Trophoblast cell (in vitro differentiated cells and primary cell): ENCODE results near the gene LRP1B.
A peak's percentile ranks its signal among the peaks of the same experiment; 100 is the strongest.

ENCODE experiments used
- DNase-seq, 2 donors: peaks; one replicate each; pipeline ENCODE4 v3.0.0-alpha.2; 2016
- H2AFZ ChIP-seq: 2 replicates; pipeline ENCODE4 v1.6.1; 2013; ENCODE audit warnings: low read length, moderate library complexity, mild to moderate bottlenecking; ENCODE audit not compliant: insufficient read depth, poor library complexity
- H2AK5ac ChIP-seq: 2 replicates; pipeline ENCODE4 v1.6.1; 2013; ENCODE audit warnings: mild to moderate bottlenecking, low read length
- H2BK120ac ChIP-seq: 2 replicates; pipeline ENCODE4 v1.6.1; 2013; ENCODE audit warnings: low read length, mild to moderate bottlenecking, moderate library complexity; ENCODE audit not compliant: insufficient read depth, poor library complexity
- H2BK12ac ChIP-seq: 2 replicates; pipeline ENCODE4 v1.6.1; 2013; ENCODE audit warnings: mild to moderate bottlenecking, low read length, moderate library complexity
- H2BK5ac ChIP-seq: 2 replicates; pipeline ENCODE4 v1.6.1; 2013; ENCODE audit warnings: low read length, low read depth, moderate library complexity, mild to moderate bottlenecking; ENCODE audit not compliant: poor library complexity
- H3K14ac ChIP-seq: 2 replicates; pipeline ENCODE4 v1.6.1; 2013; ENCODE audit warnings: mild to moderate bottlenecking, low read length
- H3K18ac ChIP-seq: 2 replicates; pipeline ENCODE4 v1.6.1; 2013; ENCODE audit warnings: mild to moderate bottlenecking, low read length
- H3K23ac ChIP-seq: 2 replicates; pipeline ENCODE4 v1.6.1; 2013; ENCODE audit warnings: low read length
- H3K27ac ChIP-seq: 2 replicates; pipeline ENCODE4 v1.5.1; 2013; ENCODE audit warnings: low read depth, mild to moderate bottlenecking, inconsistent platforms, low read length, moderate library complexity
- H3K27me3 ChIP-seq: 2 replicates; pipeline ENCODE4 v1.6.1; 2013; ENCODE audit warnings: inconsistent platforms, mild to moderate bottlenecking, low read length, moderate library complexity; ENCODE audit not compliant: insufficient read depth
- H3K36me3 ChIP-seq, 2 experiments: 1 replicate in 1 of 2; 2 replicates in 1 of 2; pipeline ENCODE4 v1.6.1; 2013; ENCODE audit warnings: low read length in 2 of 2, mild to moderate bottlenecking in 2 of 2, moderate library complexity in 1 of 2; ENCODE audit not compliant: insufficient read depth in 2 of 2, control insufficient read depth in 1 of 2
- H3K4ac ChIP-seq: 2 replicates; pipeline ENCODE4 v1.6.1; 2013; ENCODE audit warnings: low read depth, mild to moderate bottlenecking, low read length, moderate library complexity
- H3K4me1 ChIP-seq, 2 experiments: 1 replicate in 1 of 2; 2 replicates in 1 of 2; pipeline ENCODE4 v1.6.1; 2013; ENCODE audit warnings: low read length in 2 of 2, mild to moderate bottlenecking in 2 of 2, moderate library complexity in 1 of 2; ENCODE audit not compliant: insufficient read depth in 2 of 2, control insufficient read depth in 1 of 2
- H3K4me2 ChIP-seq: 2 replicates; pipeline ENCODE4 v1.6.1; 2013; ENCODE audit warnings: inconsistent platforms, mild to moderate bottlenecking, low read length, moderate library complexity
- H3K4me3 ChIP-seq: 2 replicates; pipeline ENCODE4 v1.5.1; 2013; ENCODE audit warnings: mild to moderate bottlenecking, low read depth, low read length, inconsistent platforms
- H3K79me1 ChIP-seq: one replicate; pipeline ENCODE4 v1.6.1; 2013; ENCODE audit warnings: low read length
- H3K79me2 ChIP-seq: 2 replicates; pipeline ENCODE4 v1.6.1; 2013; ENCODE audit warnings: low read length, mild to moderate bottlenecking; ENCODE audit not compliant: control insufficient read depth, insufficient read depth, poor library complexity
- H3K9ac ChIP-seq: 2 replicates; pipeline ENCODE4 v1.6.1; 2013; ENCODE audit warnings: mild to moderate bottlenecking, low read length
- H3K9me3 ChIP-seq: 2 replicates; pipeline ENCODE4 v1.6.1; 2013; ENCODE audit warnings: low read depth, mild to moderate bottlenecking, control low read depth, inconsistent platforms, low read length; ENCODE audit not compliant: insufficient read depth
- H4K12ac ChIP-seq: 2 replicates; pipeline ENCODE4 v1.6.1; 2013; ENCODE audit warnings: low read depth, mild to moderate bottlenecking, low read length, moderate library complexity
- H4K8ac ChIP-seq: 2 replicates; pipeline ENCODE4 v1.6.1; 2013; ENCODE audit warnings: low read depth, mild to moderate bottlenecking, low read length, moderate library complexity
- H4K91ac ChIP-seq: one replicate; pipeline ENCODE4 v1.6.1; 2013; ENCODE audit warnings: low read depth, mild to moderate bottlenecking, low read length, moderate library complexity
- WGBS: extraction: QIAGEN DNeasy Blood & Tissue Kit; methylation state at CpG from one replicate; pipeline ENCODE4 v1.1.7; 2013; ENCODE audit warnings: missing lambda C conversion rate; ENCODE audit not compliant: insufficient read length, insufficient coverage; ENCODE audit errors: extremely low coverage; 5-methylcytosine and 5-hydroxymethylcytosine counted together

Gene LRP1B

GRCh38 chr2:141654311-141654710 is 476.5 kb downstream of the LRP1B start:
- Histone ChIP-seq H3K79me2 (no peaks in the 10 kb centered on the region), H3K9me3 (no peaks in the 10 kb centered on the region), H3K14ac (no peak overlapping the region), H3K27ac (no peak overlapping the region), H4K91ac (no peak overlapping the region), H4K12ac (no peak overlapping the region), H3K79me1 (no peaks in the 10 kb centered on the region), H3K23ac (no peak overlapping the region), H4K8ac (no peak overlapping the region), H3K4me1 (no peaks in the 10 kb centered on the region), H3K36me3 (no peaks in the 10 kb centered on the region), H3K4ac (no peak overlapping the region), H2BK5ac (no peak overlapping the region), H2AFZ (no peak overlapping the region), H3K9ac (no peak overlapping the region), H3K4me3 (no peak overlapping the region), H2BK120ac (no peak overlapping the region), H2BK12ac (no peak overlapping the region), H3K27me3 (no peaks in the 10 kb centered on the region), H3K4me2 (no peak overlapping the region), H3K18ac (no peak overlapping the region), H2AK5ac (no peak overlapping the region)
- no CpG with 5 or more reads among the region's 1 CpG for WGBS
- DNase-seq: no peak

DNA sequence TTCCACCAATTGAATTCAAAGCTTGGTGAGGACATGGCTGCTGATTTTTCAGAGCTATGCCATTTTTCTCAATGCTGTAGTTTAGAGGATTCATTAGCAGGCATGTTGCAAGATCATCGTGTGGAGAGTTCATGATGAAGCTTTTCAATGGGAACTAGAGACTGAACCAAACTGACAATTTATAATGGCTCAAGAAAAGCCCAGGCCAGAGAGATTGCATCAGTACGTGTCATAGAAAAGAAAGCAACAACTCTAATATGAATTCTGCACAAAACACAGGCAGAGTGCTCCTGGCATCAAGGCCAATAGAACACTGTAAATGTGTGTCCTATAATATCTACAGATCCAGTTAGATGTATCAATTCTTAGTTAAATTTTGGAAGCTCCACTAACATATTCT is 477.6 kb downstream of the LRP1B start:
- no CpG with 5 or more reads among the region's 2 CpGs for WGBS
- no peak overlapping the region for H4K12ac ChIP-seq
- no peaks in the 10 kb centered on the region for H3K9me3 ChIP-seq
- no peak overlapping the region for H3K4me2 ChIP-seq
- no peak overlapping the region for H2AFZ ChIP-seq
- no peaks in the 10 kb centered on the region for H3K79me2 ChIP-seq
- H3K4me3 ChIP-seq: no peak overlapping the region
- no peak overlapping the region for H4K8ac ChIP-seq
- H3K23ac ChIP-seq: no peak overlapping the region
- no peak overlapping the region for H3K18ac ChIP-seq
- H4K91ac ChIP-seq: no peak overlapping the region
- H3K79me1 ChIP-seq: no peaks in the 10 kb centered on the region
- no peak overlapping the region for H3K4ac ChIP-seq
- no peaks in the 10 kb centered on the region for H3K27me3 ChIP-seq
- no peak overlapping the region for H2BK5ac ChIP-seq
- H3K27ac ChIP-seq: no peak overlapping the region
- no peaks in the 10 kb centered on the region for H3K36me3 ChIP-seq
- H2BK120ac ChIP-seq: no peak overlapping the region
- no peak overlapping the region for H3K9ac ChIP-seq
- no peak for DNase-seq
- H3K4me1 ChIP-seq: no peaks in the 10 kb centered on the region
- H3K14ac ChIP-seq: no peak overlapping the region
- H2BK12ac ChIP-seq: no peak overlapping the region
- H2AK5ac ChIP-seq: no peak overlapping the region

- no peak overlapping the region for H3K9ac ChIP-seq
- H2AFZ ChIP-seq: no peak overlapping the region
- no peak overlapping the region for H4K12ac ChIP-seq
- DNase-seq: no peak
- no peak overlapping the region for H3K14ac ChIP-seq
- no peak overlapping the region for H2BK12ac ChIP-seq
- no peaks in the 10 kb centered on the region for H3K9me3 ChIP-seq
- H3K4me2 ChIP-seq: no peak overlapping the region
- H3K4me1 ChIP-seq: no peaks in the 10 kb centered on the region
- H4K91ac ChIP-seq: no peak overlapping the region
- H3K23ac ChIP-seq: no peak overlapping the region
- H2BK5ac ChIP-seq: no peak overlapping the region
- no peaks in the 10 kb centered on the region for H3K27me3 ChIP-seq
- no peak overlapping the region for H3K4me3 ChIP-seq
- no peak overlapping the region for H3K27ac ChIP-seq
- no peaks in the 10 kb centered on the region for H3K36me3 ChIP-seq
- no peak overlapping the region for H2AK5ac ChIP-seq
- H3K18ac ChIP-seq: no peak overlapping the region
- H3K79me1 ChIP-seq: no peaks in the 10 kb centered on the region
- no peak overlapping the region for H4K8ac ChIP-seq
- H2BK120ac ChIP-seq: no peak overlapping the region
- H3K79me2 ChIP-seq: no peaks in the 10 kb centered on the region
- H3K4ac ChIP-seq: no peak overlapping the region
Measured at GRCh38 chr2:141652308-141652707, 478.5 kb downstream of the LRP1B start.

- Histone ChIP-seq H4K12ac (no peak overlapping the region), H3K36me3 (no peaks in the 10 kb centered on the region), H4K91ac (no peak overlapping the region), H3K4ac (no peak overlapping the region), H3K9ac (no peak overlapping the region), H3K14ac (no peak overlapping the region), H3K27ac (no peak overlapping the region), H3K4me3 (no peak overlapping the region), H4K8ac (no peak overlapping the region), H3K23ac (no peak overlapping the region), H3K4me2 (no peak overlapping the region), H2BK5ac (no peak overlapping the region), H3K4me1 (no peaks in the 10 kb centered on the region), H3K27me3 (no peaks in the 10 kb centered on the region), H2AFZ (no peak overlapping the region), H2AK5ac (no peak overlapping the region), H2BK12ac (no peak overlapping the region), H3K9me3 (no peaks in the 10 kb centered on the region), H3K18ac (no peak overlapping the region), H3K79me1 (no peaks in the 10 kb centered on the region), H3K79me2 (no peaks in the 10 kb centered on the region), H2BK120ac (no peak overlapping the region)
- no CpG with 5 or more reads among the region's 3 CpGs for WGBS
- no peak for DNase-seq
Measured at GRCh38 chr2:141647353-141647752, 483.5 kb downstream of the LRP1B start.

DNA sequence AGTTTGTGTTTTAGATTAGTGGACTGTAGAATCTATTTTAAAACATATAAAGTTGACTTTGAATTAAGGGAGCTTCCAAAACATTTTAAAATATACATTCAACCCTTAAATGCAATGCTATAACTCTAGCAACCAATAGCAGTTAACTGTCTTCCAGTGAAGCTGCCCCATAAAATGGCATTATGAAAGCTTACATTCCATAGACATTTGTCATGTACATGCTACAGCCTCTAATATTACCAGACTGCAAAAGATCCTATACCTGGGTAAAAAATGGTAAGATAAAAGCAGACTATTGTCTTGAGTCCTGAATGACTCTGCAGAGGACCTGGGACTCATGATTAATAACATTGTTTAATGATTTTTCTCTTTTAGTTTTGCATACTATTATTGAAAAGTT is 489.4 kb downstream of the LRP1B start:
- DNase-seq: peak in 1 of 2 donors; percentile 23
- H3K79me1 ChIP-seq: no peaks in the 10 kb centered on the region

More for the DNA sequence above, 489.4 kb downstream of the LRP1B start:
- no peaks in the 10 kb centered on the region for H3K36me3 ChIP-seq
- no peaks in the 10 kb centered on the region for H3K79me2 ChIP-seq
- no peak overlapping the region for H4K91ac ChIP-seq
- H3K27me3 ChIP-seq: no peaks in the 10 kb centered on the region
- H3K27ac ChIP-seq: no peak overlapping the region
- H3K9me3 ChIP-seq: no peaks in the 10 kb centered on the region
- no peak overlapping the region for H4K12ac ChIP-seq
- no peak overlapping the region for H3K9ac ChIP-seq
- no peak overlapping the region for H3K4ac ChIP-seq
- H2AK5ac ChIP-seq: no peak overlapping the region
- H3K4me2 ChIP-seq: no peak overlapping the region
- H3K14ac ChIP-seq: no peak overlapping the region
- no peak overlapping the region for H3K18ac ChIP-seq
- H2BK5ac ChIP-seq: no peak overlapping the region
- no peaks in the 10 kb centered on the region for H3K4me1 ChIP-seq
- H2BK12ac ChIP-seq: no peak overlapping the region
- no peak overlapping the region for H3K23ac ChIP-seq
- H3K4me3 ChIP-seq: no peak overlapping the region
- H2BK120ac ChIP-seq: no peak overlapping the region
- H2AFZ ChIP-seq: no peak overlapping the region
- H4K8ac ChIP-seq: no peak overlapping the region
